Left cardiac atrium (tissue), 4 donors: ENCODE measurements around the gene GCDH. TPM values are rescaled to one million over a fixed set of nuclear protein-coding genes. Genes with fewer than 3 reads are reported as not detected.
A peak's percentile ranks its signal among the peaks of the same experiment; 100 is the strongest.

Source experiments
- ATAC-seq, 2 donors: fragments of 200-7000 bp; cut with Tn5 transposase; one replicate each; pipeline ENCODE4 v1.9.1; 2020; ENCODE audit warnings: mild to moderate bottlenecking in 2 of 2, moderate library complexity in 2 of 2
- DNase-seq: peaks from one replicate; pipeline ENCODE4 v3.0.0-alpha.2; 2020
- intact Hi-C, 2 donors: fragments of 100-400 bp; cut with DNase I; formaldehyde crosslinking; loops; one replicate each; pipeline versions ENCODE4 v1.14.1 to v1.15.1; 2022 to 2023
- total RNA-seq, 2 donors: library from RNA; stranded (reverse); fragmentation: NEBNext Ultra II Directional; extraction: Animal tissue kit (Norgen Biotek cat#: 25700); gene quantifications; one replicate each; pipeline ENCODE4 v1.2.1, GENCODE V29; 2021
- donor health status: DM: no; HTN: yes; CAD: no.
- donor health status: DM: no; HTN: yes; CAD: no; lungs with severe emphysema.
- donor health status: DM: yes; HTN: yes; CAD: no.
- donor health status: Dilated cardiomyopathy.

GCDH gene
- total RNA-seq, 2 donors from 2014 or later, result 23.7 to 26.1 TPM

DNA sequence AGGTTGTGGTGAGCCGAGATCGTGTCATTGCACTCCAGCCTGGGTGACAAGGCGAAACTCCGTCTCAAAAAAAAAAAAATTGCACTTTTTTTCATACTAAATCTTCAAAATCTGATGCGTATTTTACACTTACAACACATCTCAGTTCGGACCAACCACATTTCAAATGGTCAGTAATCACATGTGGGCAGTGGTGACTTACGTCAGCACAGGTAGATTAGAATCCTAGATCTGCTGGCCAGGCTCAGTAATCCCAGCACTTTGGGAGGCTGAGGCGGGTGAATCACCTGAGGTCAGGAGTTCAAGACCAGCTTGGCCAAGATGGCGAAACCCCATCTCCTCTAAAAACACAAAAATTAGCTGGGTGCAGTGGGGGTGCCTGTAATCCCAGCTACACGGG, 44.1 kb downstream of the GCDH start:
- intact Hi-C loops, result no loop called here
- ATAC-seq (no peak), DNase-seq (no peak)

DNA sequence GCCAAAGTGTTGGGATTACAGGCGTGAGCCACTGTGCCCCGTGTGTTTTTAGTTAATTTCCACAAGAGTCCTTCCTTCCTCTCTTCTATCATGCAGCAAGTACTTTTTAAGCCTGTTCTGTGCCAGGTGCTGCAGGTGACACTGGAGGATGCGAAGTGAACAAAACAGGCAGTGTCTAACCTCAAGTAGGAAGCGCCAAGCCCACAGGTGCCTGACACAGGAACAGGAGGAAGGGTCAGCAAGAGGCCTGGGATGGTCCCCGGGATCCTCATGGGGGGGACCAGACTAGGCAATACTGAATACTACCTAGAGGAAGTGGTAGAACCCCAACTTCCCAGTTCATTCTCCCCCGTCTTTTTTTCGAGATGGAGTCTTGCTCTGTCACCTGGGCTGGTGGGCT, 45.6 kb downstream of the GCDH start:
- intact Hi-C loops, result no loop called here
- DNase-seq (no peak), ATAC-seq (no peak)

DNA sequence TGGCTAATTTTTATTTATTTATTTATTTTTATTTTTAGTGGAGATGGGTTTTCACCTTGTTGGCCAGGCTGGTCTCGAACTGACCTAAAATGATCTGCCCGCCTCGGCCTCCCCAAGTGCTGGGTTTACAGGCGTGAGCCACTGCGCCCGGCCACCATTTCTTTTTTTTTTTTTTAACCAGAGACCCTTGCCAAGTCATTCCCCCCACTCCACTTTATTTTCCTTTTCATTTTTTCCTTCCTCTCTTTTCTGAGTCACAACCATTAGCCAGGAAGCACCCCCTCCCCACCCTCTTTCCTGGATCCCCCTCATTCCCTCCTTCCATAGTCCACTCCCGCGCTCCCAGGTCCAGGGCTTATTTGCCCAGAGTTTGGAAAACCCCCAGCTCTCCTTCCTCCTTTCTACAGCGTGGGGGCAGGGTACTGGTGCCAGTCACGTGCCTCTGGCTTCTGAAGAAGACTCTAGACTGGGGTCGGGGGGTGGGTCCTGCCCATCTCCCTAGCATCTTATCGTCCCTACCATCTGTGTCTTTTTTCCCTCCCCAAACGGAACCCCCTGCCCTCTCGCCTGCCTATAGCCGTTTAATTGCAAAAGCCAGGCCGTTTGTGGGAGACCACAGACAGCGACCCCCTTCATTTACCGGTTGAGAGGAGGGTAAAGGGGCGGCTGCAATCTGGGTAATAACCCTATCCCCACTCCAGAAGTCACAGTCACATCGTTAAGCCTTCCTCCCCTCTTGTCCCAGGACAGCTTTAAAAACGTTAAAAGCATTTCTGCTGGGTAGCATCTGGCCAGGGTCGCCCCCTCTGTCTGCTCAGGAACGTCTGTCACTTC, 46.4 kb downstream of the GCDH start:
- no peak for ATAC-seq

DNA sequence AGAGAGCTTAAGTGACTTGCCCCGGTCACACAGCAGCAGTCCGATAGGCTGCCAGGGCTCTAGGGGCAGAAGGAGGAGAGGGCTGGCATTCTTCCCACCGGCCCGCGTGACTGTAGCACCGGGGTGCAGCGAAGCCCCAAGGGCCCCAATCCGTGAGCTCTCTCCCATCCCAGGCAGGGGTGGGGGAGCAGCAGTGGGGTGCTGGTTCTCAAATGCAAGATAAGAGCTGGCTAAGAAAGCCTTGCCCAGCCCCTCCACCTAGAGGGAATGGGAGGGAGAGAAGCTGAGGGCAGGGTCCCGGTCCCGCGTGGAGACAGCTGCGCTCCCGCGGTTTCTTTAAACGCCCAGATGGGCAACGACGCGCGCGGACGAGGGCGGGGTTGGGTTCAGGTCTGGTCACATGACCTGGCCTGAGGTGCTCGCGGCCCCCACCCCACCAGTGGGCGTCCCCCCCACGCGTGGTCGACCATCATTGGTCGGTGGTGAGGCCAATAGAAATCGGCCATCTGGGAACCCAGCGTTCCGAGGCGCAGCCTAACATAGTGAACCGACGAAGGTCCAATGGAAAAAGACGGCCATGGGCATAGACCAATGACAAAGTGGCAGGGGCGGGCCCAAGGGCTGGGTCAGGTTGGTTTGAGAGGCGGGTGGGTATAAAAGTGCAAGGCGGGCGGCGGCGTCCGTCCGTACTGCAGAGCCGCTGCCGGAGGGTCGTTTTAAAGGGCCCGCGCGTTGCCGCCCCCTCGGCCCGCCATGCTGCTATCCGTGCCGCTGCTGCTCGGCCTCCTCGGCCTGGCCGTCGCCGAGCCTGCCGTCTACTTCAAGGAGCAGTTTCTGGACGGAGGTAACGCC, 47.2 kb downstream of the GCDH start, which contains the start of gene CALR:
CALR (plus strand) TSS at position 683 of the 852 bp plus-strand sequence; CDS start at position 754, 71 bp downstream.
- DNase-seq, result peak; percentile 100
- peak; percentile 94 to 96 for ATAC-seq
- intact Hi-C loops, result no loop called here

More for the DNA sequence above, 46.4 kb downstream of the GCDH start:
- intact Hi-C loops, result no loop called here
- no peak for DNase-seq

DNA sequence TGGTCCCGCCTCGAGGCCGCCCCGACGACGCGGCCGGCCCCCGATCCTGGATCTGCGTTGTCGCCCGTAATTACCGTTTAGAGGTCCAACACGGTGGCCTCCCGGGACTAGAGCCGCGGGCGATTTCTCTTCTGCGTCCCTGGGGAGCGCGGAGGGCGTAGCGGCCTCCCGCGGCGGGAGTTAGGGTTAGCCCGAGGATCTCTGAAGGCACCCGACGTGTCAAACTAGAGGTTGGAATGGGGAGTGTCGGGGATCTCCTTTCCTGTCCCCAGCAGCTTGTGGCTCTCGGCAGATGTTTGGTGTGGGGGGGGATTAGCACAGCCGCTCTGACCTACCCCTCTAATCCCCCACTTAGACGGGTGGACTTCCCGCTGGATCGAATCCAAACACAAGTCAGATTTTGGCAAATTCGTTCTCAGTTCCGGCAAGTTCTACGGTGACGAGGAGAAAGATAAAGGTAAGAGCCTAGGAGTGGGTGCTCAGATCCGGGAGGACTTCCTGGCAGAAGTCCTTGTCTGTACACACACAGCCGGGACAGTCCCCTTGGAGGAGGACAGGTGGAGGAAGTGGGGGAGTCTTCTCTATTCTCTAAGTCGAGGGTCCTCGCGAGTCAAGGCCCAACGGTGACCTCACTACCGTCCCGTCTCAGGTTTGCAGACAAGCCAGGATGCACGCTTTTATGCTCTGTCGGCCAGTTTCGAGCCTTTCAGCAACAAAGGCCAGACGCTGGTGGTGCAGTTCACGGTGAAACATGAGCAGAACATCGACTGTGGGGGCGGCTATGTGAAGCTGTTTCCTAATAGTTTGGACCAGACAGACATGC, 48.0 kb downstream of the GCDH start:
- intact Hi-C loops, result no loop called here
- ATAC-seq, result peak; percentile 19 to 22
- DNase-seq, result no peak

DNA sequence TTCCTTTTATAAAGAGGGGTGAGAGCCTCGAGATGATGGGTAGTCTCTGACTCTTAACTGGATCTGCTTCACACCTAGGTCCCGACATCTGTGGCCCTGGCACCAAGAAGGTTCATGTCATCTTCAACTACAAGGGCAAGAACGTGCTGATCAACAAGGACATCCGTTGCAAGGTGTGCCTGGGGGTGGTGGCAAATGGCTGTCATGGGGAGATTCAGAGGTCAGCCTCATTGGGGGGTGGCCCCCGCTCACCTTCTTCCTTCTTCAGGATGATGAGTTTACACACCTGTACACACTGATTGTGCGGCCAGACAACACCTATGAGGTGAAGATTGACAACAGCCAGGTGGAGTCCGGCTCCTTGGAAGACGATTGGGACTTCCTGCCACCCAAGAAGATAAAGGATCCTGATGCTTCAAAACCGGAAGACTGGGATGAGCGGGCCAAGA, 49.0 kb downstream of the GCDH start:
- intact Hi-C loops, result no loop called here
- ATAC-seq (no peak), DNase-seq (no peak)

DNA sequence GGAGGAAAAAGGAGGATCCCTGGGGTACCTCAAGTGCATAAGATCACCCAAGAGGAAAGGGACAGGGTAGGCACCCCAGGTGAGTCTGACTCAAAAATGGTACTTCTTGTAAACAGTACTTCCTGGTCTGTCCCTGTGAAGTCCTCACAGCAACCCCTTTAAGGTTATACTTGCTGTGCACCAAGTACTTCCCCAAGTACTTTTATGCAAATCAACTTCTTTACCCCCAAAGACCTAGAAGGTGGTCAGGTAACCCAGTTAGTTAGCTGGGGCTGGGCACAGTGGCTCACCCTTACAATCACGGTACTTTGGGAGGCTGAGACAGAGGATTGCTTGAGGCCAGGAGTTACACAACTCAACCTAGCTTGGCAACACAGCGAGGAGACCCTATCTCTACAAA, 49.9 kb downstream of the GCDH start:
- intact Hi-C loops, result no loop called here
- DNase-seq (no peak), ATAC-seq (no peak)

DNA sequence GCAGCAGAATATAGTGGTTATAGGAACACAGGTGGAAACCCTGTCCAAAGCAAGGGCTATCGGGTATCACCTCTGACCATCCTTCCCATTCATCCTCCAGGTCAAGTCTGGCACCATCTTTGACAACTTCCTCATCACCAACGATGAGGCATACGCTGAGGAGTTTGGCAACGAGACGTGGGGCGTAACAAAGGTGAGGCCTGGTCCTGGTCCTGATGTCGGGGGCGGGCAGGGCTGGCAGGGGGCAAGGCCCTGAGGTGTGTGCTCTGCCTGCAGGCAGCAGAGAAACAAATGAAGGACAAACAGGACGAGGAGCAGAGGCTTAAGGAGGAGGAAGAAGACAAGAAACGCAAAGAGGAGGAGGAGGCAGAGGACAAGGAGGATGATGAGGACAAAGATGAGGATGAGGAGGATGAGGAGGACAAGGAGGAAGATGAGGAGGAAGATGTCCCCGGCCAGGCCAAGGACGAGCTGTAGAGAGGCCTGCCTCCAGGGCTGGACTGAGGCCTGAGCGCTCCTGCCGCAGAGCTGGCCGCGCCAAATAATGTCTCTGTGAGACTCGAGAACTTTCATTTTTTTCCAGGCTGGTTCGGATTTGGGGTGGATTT, 52.6 kb downstream of the GCDH start:
- ATAC-seq (no peak), DNase-seq (no peak)
- intact Hi-C loops, result no loop called here

DNA sequence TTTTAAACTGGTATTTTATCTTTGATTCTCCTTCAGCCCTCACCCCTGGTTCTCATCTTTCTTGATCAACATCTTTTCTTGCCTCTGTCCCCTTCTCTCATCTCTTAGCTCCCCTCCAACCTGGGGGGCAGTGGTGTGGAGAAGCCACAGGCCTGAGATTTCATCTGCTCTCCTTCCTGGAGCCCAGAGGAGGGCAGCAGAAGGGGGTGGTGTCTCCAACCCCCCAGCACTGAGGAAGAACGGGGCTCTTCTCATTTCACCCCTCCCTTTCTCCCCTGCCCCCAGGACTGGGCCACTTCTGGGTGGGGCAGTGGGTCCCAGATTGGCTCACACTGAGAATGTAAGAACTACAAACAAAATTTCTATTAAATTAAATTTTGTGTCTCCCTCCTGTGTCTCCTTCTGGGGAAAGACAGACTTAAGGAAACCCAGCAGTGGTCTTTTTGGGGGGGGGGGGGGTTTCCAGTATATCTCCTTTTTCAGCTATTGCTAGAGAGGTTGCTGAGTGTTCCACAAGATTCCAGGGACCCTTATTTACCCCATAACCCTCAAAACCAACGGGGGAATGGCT, 53.2 kb downstream of the GCDH start:
- intact Hi-C loops, result no loop called here

DNA sequence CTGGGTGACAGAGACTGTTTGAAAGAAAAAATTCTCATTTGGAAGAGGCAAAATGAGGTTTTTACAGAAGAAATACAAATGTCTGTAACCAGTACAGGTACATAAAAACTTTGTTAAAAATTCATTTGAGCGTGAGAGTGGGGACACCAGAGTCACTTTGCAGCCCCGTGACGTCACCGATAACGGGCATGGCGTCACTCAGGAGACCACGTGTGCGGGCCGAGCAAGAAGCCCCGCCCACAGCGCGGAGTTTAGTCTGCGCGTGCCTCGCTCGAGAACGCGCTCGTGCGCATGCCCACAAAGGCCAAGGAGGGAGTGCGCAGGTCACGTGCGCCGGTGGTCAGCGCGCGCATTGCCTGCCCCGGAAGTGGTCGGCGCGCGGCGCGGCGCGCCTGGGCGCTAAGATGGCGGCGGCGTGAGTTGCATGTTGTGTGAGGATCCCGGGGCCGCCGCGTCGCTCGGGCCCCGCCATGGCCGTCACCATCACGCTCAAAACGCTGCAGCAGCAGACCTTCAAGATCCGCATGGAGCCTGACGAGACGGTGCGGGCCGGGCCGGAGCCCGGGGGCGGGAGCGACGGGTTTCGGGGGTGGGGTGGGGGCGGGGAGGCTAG, 54.6 kb downstream of the GCDH start, which contains the start of gene RAD23A:
RAD23A (plus strand) TSS at position 384 of the 613 bp plus-strand sequence; CDS start at position 471, 87 bp downstream.
- ATAC-seq (peak; percentile 93 to 97), DNase-seq (peak; percentile 99)
- intact Hi-C loops, result no loop called here

More for the DNA sequence above, 53.2 kb downstream of the GCDH start:
- no peak for DNase-seq
- no peak for ATAC-seq

DNA sequence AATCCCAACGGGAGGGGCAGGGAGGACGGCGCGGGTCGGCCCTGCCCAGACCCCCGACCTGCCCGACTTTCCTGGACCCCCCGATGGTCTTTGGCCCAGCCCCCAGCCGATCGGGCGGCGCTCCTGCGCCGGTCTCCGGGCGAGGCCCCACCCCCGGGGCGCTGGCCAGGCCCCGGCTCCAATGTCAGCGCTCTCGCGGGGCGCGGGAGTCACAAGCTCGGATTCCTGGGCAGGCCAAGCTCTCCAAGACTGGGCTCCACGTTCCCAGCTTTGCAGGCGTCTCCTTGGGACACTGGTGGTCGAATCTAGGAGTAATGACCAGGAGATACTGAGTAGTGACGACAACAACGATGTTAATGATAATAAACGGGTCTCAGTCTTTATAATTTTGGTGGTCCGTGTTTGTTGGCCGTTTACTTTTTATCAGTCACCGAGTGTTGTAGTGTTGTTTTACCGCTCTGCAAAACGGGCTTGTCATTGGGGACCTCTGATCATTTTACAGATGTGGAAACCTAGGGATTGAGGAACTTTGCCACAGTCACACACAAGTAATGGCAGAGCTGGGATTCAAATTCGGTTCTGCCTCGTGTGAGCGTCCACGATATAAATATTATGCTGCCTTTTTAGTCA, 55.2 kb downstream of the GCDH start:
- peak; percentile 85 for ATAC-seq
- intact Hi-C loops, result no loop called here
- peak; percentile 82 for DNase-seq

DNA sequence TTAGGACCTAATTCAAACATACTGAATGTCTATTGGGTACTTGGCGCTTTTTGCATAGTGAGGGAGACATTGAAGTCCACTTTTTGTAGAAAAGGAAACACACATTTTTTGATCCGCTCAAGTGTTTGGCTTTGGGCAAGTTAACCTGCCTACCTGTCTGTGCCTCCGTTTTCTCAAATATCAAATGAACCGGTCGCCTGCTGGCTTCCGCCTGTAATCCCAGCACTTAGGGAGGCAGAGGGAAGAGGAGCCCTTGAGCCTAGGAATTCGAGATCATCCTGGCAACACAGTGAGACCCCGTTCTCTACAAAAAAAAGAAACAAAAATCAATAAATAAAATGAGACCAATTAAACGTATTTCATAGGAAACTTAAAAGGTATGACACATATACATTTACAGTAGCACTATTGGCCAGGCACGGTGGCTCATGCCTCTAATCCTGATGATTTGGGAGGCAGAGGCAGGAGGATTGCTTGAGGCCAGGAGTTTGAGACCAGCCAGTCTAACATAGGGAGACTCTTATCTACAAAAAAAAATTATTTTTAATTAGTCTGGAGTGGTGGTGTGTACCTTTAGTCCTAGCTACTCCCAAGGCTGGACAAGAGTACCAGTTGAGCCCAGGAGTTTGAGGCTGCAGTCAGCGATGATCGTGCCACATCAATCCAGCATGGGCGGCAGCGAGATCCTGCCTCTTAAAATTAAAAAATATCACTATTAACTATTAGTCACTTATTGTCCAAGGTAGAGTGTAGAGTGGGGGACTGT, 56.0 kb downstream of the GCDH start:
- intact Hi-C loops, result no loop called here
- DNase-seq (no peak), ATAC-seq (no peak)

DNA sequence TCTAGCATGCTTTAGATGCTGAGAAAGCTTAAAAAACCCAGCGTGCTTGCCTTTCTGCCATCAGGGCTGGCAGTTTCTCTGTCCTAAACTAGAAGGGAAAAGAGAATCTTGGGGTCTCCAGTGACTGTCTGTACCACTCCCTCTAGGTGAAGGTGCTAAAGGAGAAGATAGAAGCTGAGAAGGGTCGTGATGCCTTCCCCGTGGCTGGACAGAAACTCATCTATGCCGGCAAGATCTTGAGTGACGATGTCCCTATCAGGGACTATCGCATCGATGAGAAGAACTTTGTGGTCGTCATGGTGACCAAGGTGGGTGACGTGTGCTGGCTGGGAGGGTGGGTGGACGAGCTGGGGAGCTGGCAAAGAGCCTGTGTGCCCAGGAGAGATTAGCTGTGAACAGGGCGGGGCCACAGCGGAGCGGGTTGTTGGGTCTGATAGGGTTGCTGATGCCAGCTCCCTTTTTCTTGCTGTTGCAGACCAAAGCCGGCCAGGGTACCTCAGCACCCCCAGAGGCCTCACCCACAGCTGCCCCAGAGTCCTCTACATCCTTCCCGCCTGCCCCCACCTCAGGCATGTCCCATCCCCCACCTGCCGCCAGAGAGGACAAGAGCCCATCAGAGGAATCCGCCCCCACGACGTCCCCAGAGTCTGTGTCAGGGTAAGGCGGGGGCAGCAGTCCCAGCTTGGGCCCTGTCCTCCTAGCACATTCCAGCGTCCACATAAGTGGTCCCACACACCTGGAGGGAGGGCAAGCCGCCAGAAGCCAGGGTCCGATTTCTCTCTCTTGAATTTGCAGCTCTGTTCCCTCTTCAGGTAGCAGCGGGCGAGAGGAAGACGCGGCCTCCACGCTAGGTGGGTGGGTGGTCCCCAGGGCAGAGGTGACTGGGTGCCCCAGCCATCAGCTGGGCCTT, 57.0 kb downstream of the GCDH start:
- no peak for DNase-seq
- ATAC-seq, result no peak
- intact Hi-C loops, result no loop called here

DNA sequence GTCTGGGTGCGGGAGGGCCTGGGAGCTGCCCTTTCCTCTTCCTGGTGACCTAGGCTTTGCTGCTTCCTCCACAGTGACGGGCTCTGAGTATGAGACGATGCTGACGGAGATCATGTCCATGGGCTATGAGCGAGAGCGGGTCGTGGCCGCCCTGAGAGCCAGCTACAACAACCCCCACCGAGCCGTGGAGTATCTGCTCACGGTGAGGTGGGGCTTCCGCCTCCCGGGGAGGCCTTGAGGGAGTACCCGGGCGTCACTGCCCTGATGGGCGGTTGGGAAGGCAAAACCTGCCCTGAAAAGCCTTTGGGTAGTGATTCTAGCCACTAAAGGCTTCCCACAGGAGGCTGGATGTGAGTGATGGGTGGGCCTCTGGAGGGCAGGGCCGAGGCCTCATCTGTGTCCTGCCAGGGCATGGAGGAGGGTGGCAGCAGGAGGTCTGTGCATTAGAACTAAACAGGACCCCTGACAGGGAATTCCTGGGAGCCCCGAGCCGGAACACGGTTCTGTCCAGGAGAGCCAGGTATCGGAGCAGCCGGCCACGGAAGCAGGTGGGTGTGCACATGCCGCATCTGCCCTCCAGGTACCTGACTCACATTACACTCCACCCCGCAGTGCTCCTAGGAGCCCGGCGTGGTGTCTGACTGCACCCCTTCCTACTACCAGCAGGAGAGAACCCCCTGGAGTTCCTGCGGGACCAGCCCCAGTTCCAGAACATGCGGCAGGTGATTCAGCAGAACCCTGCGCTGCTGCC, 57.8 kb downstream of the GCDH start:
- intact Hi-C loops, result no loop called here
- DNase-seq (no peak), ATAC-seq (no peak)
